ENCODE results near the gene UNC13C.

Gene UNC13C

DNA sequence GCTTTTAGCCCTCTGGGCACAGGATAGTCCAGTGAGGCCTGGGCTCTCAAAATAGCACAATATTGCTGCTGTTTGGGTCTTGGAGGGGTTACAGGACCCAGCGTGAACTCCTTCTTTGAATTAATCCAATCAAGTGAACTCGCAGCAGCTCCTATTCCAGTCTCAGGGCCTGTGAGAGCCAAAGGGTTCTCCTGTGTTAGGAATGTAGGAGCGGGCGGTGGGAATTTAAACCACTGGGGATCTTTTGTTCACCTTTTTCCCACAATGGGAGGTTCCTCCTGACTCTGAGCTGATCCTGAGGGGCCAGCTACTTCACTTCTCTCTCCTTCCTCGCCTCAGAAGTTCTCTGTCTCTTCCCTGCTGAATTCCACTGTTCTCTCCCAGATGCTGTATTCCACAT, 504.0 kb downstream of the UNC13C start:
- Histone ChIP-seq H2AFZ (ENCODE audit: insufficient read depth, low read length, poor library complexity) (no peak overlapping the region), H3K18ac (ENCODE audit: low read length) (no peak overlapping the region), H2AK5ac (ENCODE audit: low read length) (no peak overlapping the region), H3K79me1 (ENCODE audit: low read length) (no peaks in the 10 kb centered on the region), H3K9ac (ENCODE audit: low read length) (no peak overlapping the region), H3K4me2 (ENCODE audit: low read length) (no peak overlapping the region), H3K79me2 (ENCODE audit: control insufficient read depth, insufficient read depth, low read length, poor library complexity) (no peaks in the 10 kb centered on the region), H4K91ac (ENCODE audit: low read depth, low read length) (no peak overlapping the region), H3K14ac (ENCODE audit: low read length) (no peak overlapping the region), H3K4me1 (ENCODE audit: control insufficient read depth in 1 of 2, insufficient read depth in 2 of 2, low read length in 2 of 2) (no peaks in the 10 kb centered on the region), H3K4me3 (ENCODE audit: low read depth, low read length) (no peak overlapping the region), H2BK5ac (ENCODE audit: low read depth, low read length, poor library complexity) (no peak overlapping the region), H3K27me3 (ENCODE audit: insufficient read depth, low read length) (no peaks in the 10 kb centered on the region), H3K36me3 (ENCODE audit: control insufficient read depth in 1 of 2, insufficient read depth in 2 of 2, low read length in 2 of 2) (no peaks in the 10 kb centered on the region), H2BK12ac (ENCODE audit: low read length) (no peak overlapping the region), H2BK120ac (ENCODE audit: insufficient read depth, low read length, poor library complexity) (no peak overlapping the region), H3K4ac (ENCODE audit: low read depth, low read length) (no peak overlapping the region), H3K27ac (ENCODE audit: low read depth, low read length) (no peak overlapping the region), H3K9me3 (ENCODE audit: insufficient read depth, low read depth, low read length) (peaks cover 2% of the 10 kb centered on the region), H3K23ac (ENCODE audit: low read length) (no peak overlapping the region), H4K12ac (ENCODE audit: low read depth, low read length) (no peak overlapping the region), H4K8ac (ENCODE audit: low read depth, low read length) (no peak overlapping the region)
- WGBS (ENCODE audit: extremely low coverage, insufficient coverage, insufficient read length), result no CpG with 5 or more reads among the region's 5 CpGs
- no peak for DNase-seq

- Histone ChIP-seq H3K4me3 (ENCODE audit: low read depth, low read length) (no peak overlapping the region), H2BK5ac (ENCODE audit: low read depth, low read length, poor library complexity) (no peak overlapping the region), H4K91ac (ENCODE audit: low read depth, low read length) (no peak overlapping the region), H4K12ac (ENCODE audit: low read depth, low read length) (no peak overlapping the region), H2BK12ac (ENCODE audit: low read length) (no peak overlapping the region), H3K79me2 (ENCODE audit: control insufficient read depth, insufficient read depth, low read length, poor library complexity) (no peaks in the 10 kb centered on the region), H3K27me3 (ENCODE audit: insufficient read depth, low read length) (no peaks in the 10 kb centered on the region), H3K36me3 (ENCODE audit: control insufficient read depth in 1 of 2, insufficient read depth in 2 of 2, low read length in 2 of 2) (no peaks in the 10 kb centered on the region), H2AFZ (ENCODE audit: insufficient read depth, low read length, poor library complexity) (no peak overlapping the region), H3K4me1 (ENCODE audit: control insufficient read depth in 1 of 2, insufficient read depth in 2 of 2, low read length in 2 of 2) (no peaks in the 10 kb centered on the region), H3K14ac (ENCODE audit: low read length) (no peak overlapping the region), H3K9me3 (ENCODE audit: insufficient read depth, low read depth, low read length) (no peaks in the 10 kb centered on the region), H3K27ac (ENCODE audit: low read depth, low read length) (no peak overlapping the region), H3K79me1 (ENCODE audit: low read length) (no peaks in the 10 kb centered on the region), H2BK120ac (ENCODE audit: insufficient read depth, low read length, poor library complexity) (no peak overlapping the region), H3K18ac (ENCODE audit: low read length) (no peak overlapping the region), H3K23ac (ENCODE audit: low read length) (no peak overlapping the region), H3K4me2 (ENCODE audit: low read length) (no peak overlapping the region), H3K4ac (ENCODE audit: low read depth, low read length) (no peak overlapping the region), H4K8ac (ENCODE audit: low read depth, low read length) (no peak overlapping the region), H3K9ac (ENCODE audit: low read length) (no peak overlapping the region), H2AK5ac (ENCODE audit: low read length) (no peak overlapping the region)
- WGBS (ENCODE audit: extremely low coverage, insufficient coverage, insufficient read length), result no CpG with 5 or more reads among the region's 2 CpGs
- no peak for DNase-seq
Measured at GRCh38 chr15:54500330-54500729, 522.1 kb downstream of the UNC13C start.

GRCh38 chr15:54502416-54503075, 524.3 kb downstream of the UNC13C start:
- no peak overlapping the region for H2AFZ ChIP-seq (ENCODE audit: insufficient read depth, low read length, poor library complexity)
- no peak overlapping the region for H3K4me2 ChIP-seq (ENCODE audit: low read length)
- H3K23ac ChIP-seq (ENCODE audit: low read length), result no peak overlapping the region
- H2BK5ac ChIP-seq (ENCODE audit: low read depth, low read length, poor library complexity), result no peak overlapping the region
- H2BK120ac ChIP-seq (ENCODE audit: insufficient read depth, low read length, poor library complexity), result no peak overlapping the region
- H4K8ac ChIP-seq (ENCODE audit: low read depth, low read length), result no peak overlapping the region
- H4K91ac ChIP-seq (ENCODE audit: low read depth, low read length), result no peak overlapping the region
- H2AK5ac ChIP-seq (ENCODE audit: low read length), result no peak overlapping the region
- no peak overlapping the region for H3K27ac ChIP-seq (ENCODE audit: low read depth, low read length)
- no peak overlapping the region for H3K9ac ChIP-seq (ENCODE audit: low read length)
- no peaks in the 10 kb centered on the region for H3K79me1 ChIP-seq (ENCODE audit: low read length)
- no peaks in the 10 kb centered on the region for H3K9me3 ChIP-seq (ENCODE audit: insufficient read depth, low read depth, low read length)
- no peak overlapping the region for H3K4me3 ChIP-seq (ENCODE audit: low read depth, low read length)
- no CpG with 5 or more reads among the region's 5 CpGs for WGBS (ENCODE audit: extremely low coverage, insufficient coverage, insufficient read length)
- no peaks in the 10 kb centered on the region for H3K79me2 ChIP-seq (ENCODE audit: control insufficient read depth, insufficient read depth, low read length, poor library complexity)
- no peaks in the 10 kb centered on the region for H3K36me3 ChIP-seq (ENCODE audit: control insufficient read depth in 1 of 2, insufficient read depth in 2 of 2, low read length in 2 of 2)
- H3K14ac ChIP-seq (ENCODE audit: low read length), result no peak overlapping the region
- DNase-seq, result peak; percentile 3 to 58
- no peaks in the 10 kb centered on the region for H3K4me1 ChIP-seq (ENCODE audit: control insufficient read depth in 1 of 2, insufficient read depth in 2 of 2, low read length in 2 of 2)
- H3K18ac ChIP-seq (ENCODE audit: low read length), result no peak overlapping the region
- no peak overlapping the region for H3K4ac ChIP-seq (ENCODE audit: low read depth, low read length)
- H3K27me3 ChIP-seq (ENCODE audit: insufficient read depth, low read length), result no peaks in the 10 kb centered on the region
- no peak overlapping the region for H2BK12ac ChIP-seq (ENCODE audit: low read length)
- no peak overlapping the region for H4K12ac ChIP-seq (ENCODE audit: low read depth, low read length)

DNA sequence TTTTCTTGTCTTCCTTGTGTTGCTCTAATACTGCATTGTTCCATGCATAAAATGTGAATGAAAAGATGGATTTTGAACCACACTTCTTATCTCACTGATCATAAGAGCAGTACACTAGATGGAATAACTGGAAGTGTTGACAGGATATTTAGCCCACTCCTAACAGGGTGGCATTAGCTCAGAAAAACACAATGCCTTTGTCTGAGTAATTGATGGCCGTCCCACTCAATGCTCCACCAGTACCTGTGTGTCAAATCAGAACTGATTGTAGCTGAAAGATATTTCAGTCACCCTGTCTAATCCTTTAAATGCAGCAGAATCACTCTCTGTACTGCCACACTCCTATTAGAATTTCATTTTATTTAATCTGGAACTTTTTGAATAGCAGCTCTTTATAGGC, 526.5 kb downstream of the UNC13C start:
- Histone ChIP-seq H3K27me3 (ENCODE audit: insufficient read depth, low read length) (no peaks in the 10 kb centered on the region), H2AK5ac (ENCODE audit: low read length) (no peak overlapping the region), H2BK120ac (ENCODE audit: insufficient read depth, low read length, poor library complexity) (no peak overlapping the region), H2BK5ac (ENCODE audit: low read depth, low read length, poor library complexity) (no peak overlapping the region), H3K18ac (ENCODE audit: low read length) (no peak overlapping the region), H3K9ac (ENCODE audit: low read length) (no peak overlapping the region), H4K8ac (ENCODE audit: low read depth, low read length) (no peak overlapping the region), H4K12ac (ENCODE audit: low read depth, low read length) (no peak overlapping the region), H3K4me2 (ENCODE audit: low read length) (no peak overlapping the region), H3K79me1 (ENCODE audit: low read length) (no peaks in the 10 kb centered on the region), H3K4ac (ENCODE audit: low read depth, low read length) (no peak overlapping the region), H3K4me1 (ENCODE audit: control insufficient read depth in 1 of 2, insufficient read depth in 2 of 2, low read length in 2 of 2) (no peaks in the 10 kb centered on the region), H3K4me3 (ENCODE audit: low read depth, low read length) (no peak overlapping the region), H4K91ac (ENCODE audit: low read depth, low read length) (no peak overlapping the region), H3K9me3 (ENCODE audit: insufficient read depth, low read depth, low read length) (no peaks in the 10 kb centered on the region), H2AFZ (ENCODE audit: insufficient read depth, low read length, poor library complexity) (no peak overlapping the region), H3K36me3 (ENCODE audit: control insufficient read depth in 1 of 2, insufficient read depth in 2 of 2, low read length in 2 of 2) (no peaks in the 10 kb centered on the region), H2BK12ac (ENCODE audit: low read length) (no peak overlapping the region), H3K27ac (ENCODE audit: low read depth, low read length) (no peak overlapping the region), H3K23ac (ENCODE audit: low read length) (no peak overlapping the region), H3K79me2 (ENCODE audit: control insufficient read depth, insufficient read depth, low read length, poor library complexity) (no peaks in the 10 kb centered on the region), H3K14ac (ENCODE audit: low read length) (no peak overlapping the region)
- no peak for DNase-seq
- WGBS (ENCODE audit: extremely low coverage, insufficient coverage, insufficient read length), result no CpG with 5 or more reads among the region's 1 CpG

Data from trophoblast cell (in vitro differentiated cells and primary cell).